Muscle layer of duodenum (tissue), 2 donors: ENCODE data around the gene LPCAT2.

Experiments
- H3K27ac ChIP-seq: one replicate; pipeline ENCODE4 v1.7.0; 2013; ENCODE audit warnings: mild to moderate bottlenecking, low read length
- H3K27me3 ChIP-seq: one replicate; pipeline ENCODE4 v1.7.0; 2013; ENCODE audit warnings: low read depth, mild to moderate bottlenecking, control low read depth, low read length
- H3K36me3 ChIP-seq, 2 donors: one replicate each; pipeline ENCODE4 v1.7.0; 2013; ENCODE audit warnings: low read length in 2 of 2, control low read depth in 1 of 2, mild to moderate bottlenecking in 1 of 2; ENCODE audit not compliant: insufficient read depth in 2 of 2, control insufficient read depth in 1 of 2
- H3K4me1 ChIP-seq, 2 donors: one replicate each; pipeline ENCODE4 v1.7.0; 2013; ENCODE audit warnings: low read length in 2 of 2, mild to moderate bottlenecking in 2 of 2, control low read depth in 1 of 2, moderate library complexity in 1 of 2; ENCODE audit not compliant: insufficient read depth in 2 of 2, control insufficient read depth in 1 of 2
- H3K4me3 ChIP-seq, 2 donors: one replicate each; pipeline ENCODE4 v1.7.0; 2013; ENCODE audit warnings: low read length in 2 of 2, low read depth in 1 of 2, mild to moderate bottlenecking in 1 of 2
- H3K9me3 ChIP-seq, 2 donors: one replicate each; pipeline ENCODE4 v1.7.0; 2013; ENCODE audit warnings: low read length in 2 of 2, control low read depth in 1 of 2, mild to moderate bottlenecking in 1 of 2; ENCODE audit not compliant: control insufficient read depth in 1 of 2
- donor health status: healthy.

Gene LPCAT2

DNA sequence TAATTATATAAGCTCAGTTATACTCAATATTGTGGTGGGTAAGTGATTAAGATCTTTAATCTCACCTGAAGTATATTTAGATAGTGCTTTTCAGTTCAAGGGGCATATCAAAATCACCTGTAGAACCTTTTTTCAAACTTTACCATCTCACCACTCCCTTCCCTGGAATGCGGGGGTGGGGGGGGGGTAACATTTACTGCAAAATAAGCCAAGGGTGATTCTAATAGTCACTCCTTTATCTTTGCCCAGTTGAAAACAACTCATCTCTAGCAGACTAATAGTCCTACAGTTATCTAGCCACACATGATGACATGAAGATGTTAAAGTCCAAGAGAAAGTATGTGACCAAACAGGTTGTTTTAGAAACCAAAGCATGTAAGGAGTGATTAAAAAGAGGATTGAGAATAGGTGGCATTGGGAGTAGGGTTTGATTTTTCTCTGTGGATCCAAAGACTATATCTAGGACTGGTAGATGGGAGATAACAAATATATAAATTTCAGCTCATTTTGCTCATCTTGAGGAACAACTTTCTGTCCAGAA, 21.5 kb downstream of the LPCAT2 start:
- Histone ChIP-seq H3K4me1 (no peaks in the 10 kb centered on the region), H3K36me3 (peaks cover 0 to 4% of the 10 kb centered on the region in 2 donors), H3K27ac (no peak overlapping the region)

DNA sequence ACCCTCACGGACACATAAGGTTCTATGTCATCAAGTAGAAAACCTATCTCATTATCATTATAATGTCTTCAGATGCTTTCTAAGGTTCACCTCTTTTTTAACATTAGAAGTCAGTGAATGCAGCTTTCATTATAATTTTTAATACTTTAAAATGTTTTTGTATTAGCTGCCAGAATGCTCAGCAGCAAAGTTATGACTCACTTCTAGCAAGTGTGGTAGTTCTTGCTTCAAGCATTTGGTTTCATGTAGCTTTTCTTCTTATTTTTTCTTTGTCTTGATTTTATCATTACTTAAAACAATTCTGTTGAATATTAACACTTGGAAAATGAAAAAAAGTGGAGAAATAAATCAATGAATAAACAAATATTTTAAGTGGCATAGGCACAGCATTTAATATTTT, 23.4 kb downstream of the LPCAT2 start:
- Histone ChIP-seq H3K4me1 (no peaks in the 10 kb centered on the region), H3K27ac (no peak overlapping the region), H3K4me3 (no peak overlapping the region), H3K36me3 (peaks cover 0 to 4% of the 10 kb centered on the region in 2 donors), H3K27me3 (no peaks in the 10 kb centered on the region), H3K9me3 (no peaks in the 10 kb centered on the region)

More for the DNA sequence above, 21.5 kb downstream of the LPCAT2 start:
- H3K9me3 ChIP-seq, result no peaks in the 10 kb centered on the region
- no peak overlapping the region for H3K4me3 ChIP-seq
- H3K27me3 ChIP-seq, result no peaks in the 10 kb centered on the region

- H3K27me3 ChIP-seq, result no peaks in the 10 kb centered on the region
- no peaks in the 10 kb centered on the region for H3K4me1 ChIP-seq
- no peaks in the 10 kb centered on the region for H3K9me3 ChIP-seq
- no peak overlapping the region for H3K4me3 ChIP-seq
- H3K36me3 ChIP-seq, result peaks cover 0 to 3% of the 10 kb centered on the region in 2 donors
- no peak overlapping the region for H3K27ac ChIP-seq
Observed at GRCh38 chr16:55534756-55535155, 25.9 kb downstream of the LPCAT2 start.

DNA sequence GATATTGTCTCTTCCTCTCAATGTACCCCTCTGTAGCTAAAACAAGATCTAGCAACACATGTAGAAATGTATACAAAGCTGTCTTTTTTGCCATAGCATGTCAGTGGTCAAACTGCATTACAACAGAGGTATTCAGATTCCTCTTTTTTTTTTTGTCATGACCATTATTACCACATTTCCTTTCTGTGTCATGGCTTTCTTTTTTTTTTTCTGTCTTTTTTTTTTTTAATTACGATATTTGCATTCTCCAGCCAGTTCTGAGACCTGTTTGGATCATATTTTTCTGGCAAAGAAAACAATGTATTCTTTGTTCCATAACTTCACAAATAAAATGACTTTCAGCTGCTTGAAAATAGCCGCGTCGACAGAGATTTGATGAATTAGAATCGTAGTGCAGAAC, 30.2 kb downstream of the LPCAT2 start:
- no peaks in the 10 kb centered on the region for H3K27me3 ChIP-seq
- H3K4me3 ChIP-seq, result no peak overlapping the region
- no peak overlapping the region for H3K27ac ChIP-seq
- H3K36me3 ChIP-seq, result no peaks in the 10 kb centered on the region
- H3K9me3 ChIP-seq, result no peaks in the 10 kb centered on the region
- H3K4me1 ChIP-seq, result peaks cover 0 to 3% of the 10 kb centered on the region in 2 donors

DNA sequence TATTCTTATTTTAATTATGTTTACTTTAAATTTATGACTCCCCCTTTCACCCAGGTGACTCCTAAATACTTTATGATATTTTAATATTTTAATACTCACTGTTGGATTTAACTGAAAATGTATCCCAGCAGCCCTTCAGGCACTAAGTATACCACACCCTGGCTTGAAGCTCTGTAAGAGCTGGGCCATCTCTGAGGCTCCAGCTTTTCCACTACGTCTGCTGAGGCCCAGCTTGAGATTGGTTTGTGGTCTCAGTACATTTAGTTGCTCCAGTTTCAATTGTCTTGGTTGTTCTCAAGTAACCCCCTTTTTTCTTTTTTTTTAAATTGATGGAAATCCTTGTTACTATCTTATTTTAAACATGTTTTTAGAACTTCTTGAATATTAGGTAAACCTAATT, 30.6 kb downstream of the LPCAT2 start:
- Histone ChIP-seq H3K4me1 (peaks cover 0 to 3% of the 10 kb centered on the region in 2 donors), H3K9me3 (no peaks in the 10 kb centered on the region), H3K36me3 (no peaks in the 10 kb centered on the region), H3K27me3 (no peaks in the 10 kb centered on the region), H3K27ac (no peak overlapping the region), H3K4me3 (no peak overlapping the region)

DNA sequence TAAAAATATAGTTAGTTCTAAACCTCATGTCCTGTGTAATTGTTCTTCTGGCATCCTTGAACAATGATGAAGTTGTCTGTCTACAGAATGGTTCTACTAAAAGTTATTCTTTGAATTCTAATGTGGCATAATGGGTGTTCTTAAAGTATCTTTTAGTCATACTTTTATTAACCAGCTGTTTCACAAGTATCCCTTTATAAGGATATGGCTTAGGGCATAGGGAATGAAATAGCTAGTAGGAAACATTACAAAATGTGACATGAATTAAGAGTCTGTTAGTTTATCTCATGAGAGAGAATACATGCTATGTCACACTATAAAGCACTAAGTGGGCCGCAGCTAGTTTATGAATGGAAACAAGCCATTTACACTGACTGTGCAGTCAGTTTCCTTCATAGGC, 31.3 kb downstream of the LPCAT2 start:
- Histone ChIP-seq H3K27me3 (no peaks in the 10 kb centered on the region), H3K9me3 (no peaks in the 10 kb centered on the region), H3K36me3 (no peaks in the 10 kb centered on the region), H3K27ac (no peak overlapping the region), H3K4me3 (no peak overlapping the region), H3K4me1 (peaks cover 0 to 3% of the 10 kb centered on the region in 2 donors)

GRCh38 chr16:55542459-55543082, 33.7 kb downstream of the LPCAT2 start:
- no peak overlapping the region for H3K4me3 ChIP-seq
- peaks cover 0 to 6% of the 10 kb centered on the region in 2 donors for H3K36me3 ChIP-seq
- H3K4me1 ChIP-seq, result peaks cover 0 to 3% of the 10 kb centered on the region in 2 donors
- H3K27me3 ChIP-seq, result no peaks in the 10 kb centered on the region
- no peak overlapping the region for H3K27ac ChIP-seq
- H3K9me3 ChIP-seq, result no peaks in the 10 kb centered on the region

GRCh38 chr16:55543472-55543871, 34.6 kb downstream of the LPCAT2 start:
- peaks cover 0 to 6% of the 10 kb centered on the region in 2 donors for H3K36me3 ChIP-seq
- H3K27me3 ChIP-seq, result no peaks in the 10 kb centered on the region
- H3K9me3 ChIP-seq, result no peaks in the 10 kb centered on the region
- H3K4me1 ChIP-seq, result peaks cover 0 to 3% of the 10 kb centered on the region in 2 donors
- H3K4me3 ChIP-seq, result no peak overlapping the region
- H3K27ac ChIP-seq, result no peak overlapping the region

DNA sequence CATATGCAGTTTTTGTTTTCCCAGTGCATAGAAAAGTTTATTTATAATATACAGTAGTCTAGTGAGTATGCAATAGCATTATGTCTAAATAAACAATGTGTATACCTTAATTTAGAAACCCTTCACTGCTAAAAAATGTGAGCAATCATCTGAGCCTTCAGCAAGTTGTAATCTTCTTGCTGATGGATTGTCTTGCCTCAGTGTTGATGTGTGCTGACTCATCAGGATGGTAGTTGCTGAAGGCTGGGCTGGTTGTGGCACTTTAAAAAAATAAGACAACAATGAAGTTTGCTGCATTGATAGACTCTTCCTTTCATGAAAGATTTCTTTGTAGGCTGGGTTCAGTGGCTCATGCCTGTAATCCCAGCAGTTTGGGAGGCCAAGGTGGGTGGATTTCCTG, 43.7 kb downstream of the LPCAT2 start:
- Histone ChIP-seq H3K27me3 (no peaks in the 10 kb centered on the region), H3K4me1 (no peaks in the 10 kb centered on the region), H3K27ac (no peak overlapping the region)

DNA sequence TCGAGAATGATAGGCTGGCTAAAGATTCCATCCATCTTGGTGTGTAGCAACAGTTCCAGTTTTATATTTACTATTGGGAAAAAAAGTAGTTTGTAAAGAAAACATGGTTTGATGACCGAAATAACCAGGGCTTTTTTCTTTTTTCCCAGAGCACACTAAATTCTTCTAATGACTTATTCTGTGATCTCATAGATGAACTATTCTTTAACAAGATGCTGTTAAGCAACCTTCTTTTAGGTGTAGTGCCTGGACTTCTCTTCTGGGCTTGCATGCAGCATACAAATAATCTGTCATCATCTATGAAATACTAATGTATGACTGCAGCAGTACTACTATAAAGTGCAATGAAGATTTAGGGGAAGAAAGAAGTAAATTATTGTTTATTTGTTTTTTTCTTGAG, 46.6 kb downstream of the LPCAT2 start:
- no peak overlapping the region for H3K4me3 ChIP-seq

More for the DNA sequence above, 43.7 kb downstream of the LPCAT2 start:
- Histone ChIP-seq H3K36me3 (peaks cover 0 to 6% of the 10 kb centered on the region in 2 donors), H3K4me3 (no peak overlapping the region), H3K9me3 (no peaks in the 10 kb centered on the region)

GRCh38 chr16:55557186-55557585, 48.3 kb downstream of the LPCAT2 start:
- H3K27me3 ChIP-seq, result no peaks in the 10 kb centered on the region
- H3K4me1 ChIP-seq, result peaks cover 0 to 18% of the 10 kb centered on the region in 2 donors
- no peak overlapping the region for H3K27ac ChIP-seq
- no peaks in the 10 kb centered on the region for H3K36me3 ChIP-seq
- H3K9me3 ChIP-seq, result no peaks in the 10 kb centered on the region
- no peak overlapping the region for H3K4me3 ChIP-seq

More for the DNA sequence above, 46.6 kb downstream of the LPCAT2 start:
- Histone ChIP-seq H3K9me3 (no peaks in the 10 kb centered on the region), H3K27me3 (no peaks in the 10 kb centered on the region), H3K27ac (no peak overlapping the region), H3K4me1 (peaks cover 0 to 18% of the 10 kb centered on the region in 2 donors), H3K36me3 (no peaks in the 10 kb centered on the region)

- H3K4me1 ChIP-seq, result peaks cover 0 to 18% of the 10 kb centered on the region in 2 donors
- H3K36me3 ChIP-seq, result no peaks in the 10 kb centered on the region
- H3K27ac ChIP-seq, result no peak overlapping the region
- H3K4me3 ChIP-seq, result no peak overlapping the region
- no peaks in the 10 kb centered on the region for H3K9me3 ChIP-seq
- H3K27me3 ChIP-seq, result no peaks in the 10 kb centered on the region
Observed at GRCh38 chr16:55559233-55559632, 50.4 kb downstream of the LPCAT2 start.
